H1 (cell line): ENCODE measurements around the gene TRIM46. TPM values are rescaled to one million over a fixed set of nuclear protein-coding genes. Genes with fewer than 3 reads are reported as not detected.
"Not testable (repeated sequence)": the region's sequence is repeated elsewhere in the genome, so short reads cannot be mapped to it uniquely, and the experiment has no call there.

Experiments
- CTCF ChIA-PET: fragments of 300-600 bp; sonication (Branson Sonifier 250); formaldehyde crosslinking; loops from one replicate; lab custom pipeline; 2021; ENCODE audit not compliant: partially characterized antibody; lab: Charles Lee
- POLR2A ChIA-PET: fragments of 300-600 bp; sonication (Branson Sonifier 250); formaldehyde crosslinking; loops from one replicate; lab custom pipeline; 2021; ENCODE audit warnings: inconsistent platforms; ENCODE audit not compliant: partially characterized antibody; lab: Charles Lee
- DNase-seq, 2 experiments: peaks; one replicate each; pipeline versions ENCODE4 v3.0.0 to v3.0.0-alpha.2; 2010 to 2022; ENCODE audit warnings: low spot score in 2 of 2, low read depth in 1 of 2, mixed read lengths in 1 of 2
- FAIRE-seq: peaks from 2 replicates; lab custom pipeline; 2011; peaks lifted over from hg19 to GRCh38; lab: Jason Lieb, UNC
- H2AFZ ChIP-seq: 2 replicates; pipeline ENCODE4 v1.8.1; 2012; ENCODE audit warnings: low read length, inconsistent platforms
- H2AK5ac ChIP-seq: 2 replicates; pipeline ENCODE4 v1.6.1; 2013; ENCODE audit warnings: low read depth, low read length
- H2BK120ac ChIP-seq: replicated peaks from 2 replicates; pipeline ENCODE3; 2013; ENCODE audit warnings: low read depth, low read length, inconsistent platforms
- H2BK12ac ChIP-seq: 2 replicates; pipeline ENCODE4 v1.6.1; 2013; ENCODE audit warnings: low read depth, low read length
- H2BK15ac ChIP-seq: 2 replicates; pipeline ENCODE4 v1.6.1; 2013; ENCODE audit warnings: low read length
- H2BK20ac ChIP-seq: 2 replicates; pipeline ENCODE4 v1.6.1; 2013; ENCODE audit warnings: low read length
- H2BK5ac ChIP-seq: 2 replicates; pipeline ENCODE4 v1.6.1; 2013; ENCODE audit warnings: low read depth, low read length
- H3K14ac ChIP-seq: 2 replicates; pipeline ENCODE4 v1.6.1; 2013; ENCODE audit warnings: inconsistent platforms; ENCODE audit not compliant: insufficient read length
- H3K18ac ChIP-seq: 2 replicates; pipeline ENCODE4 v1.6.1; 2013; ENCODE audit warnings: low read length; ENCODE audit errors: extremely low read depth
- H3K23ac ChIP-seq: 2 replicates; pipeline ENCODE4 v1.6.1; 2013; ENCODE audit warnings: inconsistent platforms; ENCODE audit not compliant: insufficient read length
- H3K23me2 ChIP-seq: 2 replicates; pipeline ENCODE4 v1.6.1; 2013; ENCODE audit warnings: low read depth, low read length
- H3K27ac ChIP-seq: 2 replicates; pipeline ENCODE4 v1.6.1; 2011; ENCODE audit warnings: low read depth, low read length, inconsistent platforms
- H3K27me3 ChIP-seq, 4 experiments: replicated peaks in 1 of 4; 1 replicate in 1 of 4; 2 replicates in 3 of 4; pipeline versions ENCODE4 v1.6.1 to v1.8.1; 2011 to 2013; ENCODE audit warnings: low read length in 3 of 4, mild to moderate bottlenecking in 3 of 4, inconsistent platforms in 2 of 4, mixed read lengths in 2 of 4, moderate library complexity in 1 of 4; ENCODE audit not compliant: control insufficient read depth in 3 of 4, insufficient read depth in 3 of 4; ENCODE audit errors: extremely low read depth in 1 of 4
- H3K36me3 ChIP-seq, 4 experiments: 2 replicates each; pipeline versions ENCODE4 v1.6.1 to v1.8.1; 2011 to 2013; ENCODE audit warnings: mild to moderate bottlenecking in 4 of 4, low read length in 3 of 4, moderate library complexity in 2 of 4, control low read depth in 1 of 4, inconsistent platforms in 1 of 4; ENCODE audit not compliant: insufficient read depth in 4 of 4, control insufficient read depth in 2 of 4
- H3K4ac ChIP-seq: replicated peaks from 2 replicates; pipeline ENCODE3; 2013; ENCODE audit warnings: low read length, low read depth, mixed read lengths, inconsistent platforms; ENCODE audit not compliant: insufficient read length
- H3K4me1 ChIP-seq, 4 experiments: replicated peaks in 1 of 4; 1 replicate in 1 of 4; 2 replicates in 3 of 4; pipeline versions ENCODE4 v1.6.1 to v1.8.1; 2011 to 2013; ENCODE audit warnings: low read length in 3 of 4, inconsistent platforms in 2 of 4, mixed read lengths in 1 of 4; ENCODE audit not compliant: insufficient read depth in 4 of 4, control insufficient read depth in 3 of 4
- H3K4me2 ChIP-seq, 2 experiments: 2 replicates each; pipeline versions ENCODE4 v1.6.1 to v1.8.1; 2011 to 2013; ENCODE audit warnings: low read depth in 2 of 2, low read length in 2 of 2, control low read depth in 1 of 2, inconsistent platforms in 1 of 2, mild to moderate bottlenecking in 1 of 2; ENCODE audit not compliant: insufficient read depth in 1 of 2
- H3K4me3 ChIP-seq, 4 experiments: fragments of 200-600, 300-600 bp in 1 of 4; sonication (generic), shearing (Covaris generic), sonication (Bioruptor Twin) in 1 of 4; 2 replicates each; pipeline versions ENCODE4 v1.5.1 to v1.8.1; 2011 to 2016; ENCODE audit warnings: low read length in 4 of 4, low read depth in 3 of 4, control low read depth in 2 of 4, inconsistent platforms in 2 of 4, mild to moderate bottlenecking in 2 of 4, mixed read lengths in 1 of 4, moderate library complexity in 1 of 4; ENCODE audit not compliant: insufficient read depth in 2 of 4; ENCODE audit errors: extremely low read depth in 1 of 4
- H3K56ac ChIP-seq: replicated peaks from 2 replicates; pipeline ENCODE3; 2013; ENCODE audit warnings: low read depth, mild to moderate bottlenecking, mixed read lengths, low read length, inconsistent platforms; ENCODE audit not compliant: insufficient read length
- H3K79me1 ChIP-seq: 2 replicates; pipeline ENCODE4 v1.6.1; 2013; ENCODE audit warnings: low read depth, low read length, control low read depth
- H3K79me2 ChIP-seq, 2 experiments: 2 replicates each; pipeline versions ENCODE4 v1.6.1 to v1.8.1; 2012 to 2013; ENCODE audit warnings: low read length in 2 of 2, mild to moderate bottlenecking in 2 of 2, inconsistent platforms in 1 of 2; ENCODE audit not compliant: insufficient read depth in 2 of 2, control insufficient read depth in 1 of 2
- H3K9ac ChIP-seq, 4 experiments: replicated peaks in 1 of 4; 1 replicate in 1 of 4; 2 replicates in 3 of 4; pipeline versions ENCODE4 v1.6.1 to v1.8.1; 2011 to 2013; ENCODE audit warnings: low read depth in 3 of 4, low read length in 3 of 4, control low read depth in 2 of 4, mild to moderate bottlenecking in 2 of 4, moderate library complexity in 2 of 4, inconsistent platforms in 1 of 4; ENCODE audit errors: extremely low read depth in 1 of 4
- H3K9me3 ChIP-seq, 2 experiments: 2 replicates each; pipeline versions ENCODE4 v1.6.1 to v1.8.1; 2012 to 2013; ENCODE audit warnings: mild to moderate bottlenecking in 2 of 2, moderate library complexity in 2 of 2, control low read depth in 1 of 2, inconsistent platforms in 1 of 2, low read depth in 1 of 2, low read length in 1 of 2, mixed read lengths in 1 of 2; ENCODE audit not compliant: insufficient read depth in 2 of 2
- H4K20me1 ChIP-seq, 2 experiments: replicated peaks in 1 of 2; 2 replicates each; pipeline versions ENCODE3 to v1.8.1; 2011 to 2013; ENCODE audit warnings: inconsistent platforms in 2 of 2, low read length in 2 of 2, mild to moderate bottlenecking in 1 of 2; ENCODE audit not compliant: insufficient read depth in 2 of 2, control insufficient read depth in 1 of 2
- H4K5ac ChIP-seq: 2 replicates; pipeline ENCODE4 v1.6.1; 2013; ENCODE audit warnings: low read length, low read depth, mixed read lengths, inconsistent platforms; ENCODE audit not compliant: insufficient read length
- H4K8ac ChIP-seq: 2 replicates; pipeline ENCODE4 v1.8.0; 2013; ENCODE audit warnings: mild to moderate bottlenecking, moderate library complexity, low read length, inconsistent platforms; ENCODE audit not compliant: insufficient read depth; ENCODE audit errors: extremely low read depth
- H4K91ac ChIP-seq: replicated peaks from 2 replicates; pipeline ENCODE3; 2013; ENCODE audit warnings: low read length, mixed read lengths, inconsistent platforms; ENCODE audit not compliant: insufficient read length
- WGBS, 2 experiments: shearing (Covaris generic) in 1 of 2; methylation state at CpG; one replicate each; pipeline versions ENCODE4 v1.1.6 to v1.1.7; 2013 to 2015; ENCODE audit warnings: low lambda C conversion rate in 2 of 2, mixed read lengths in 2 of 2, inconsistent platforms in 1 of 2, low coverage in 1 of 2, missing lambda C conversion rate in 1 of 2; ENCODE audit not compliant: insufficient replicate concordance in 2 of 2, insufficient coverage in 1 of 2, insufficient read length in 1 of 2; ENCODE audit errors: extremely low coverage in 1 of 2, missing lambda C conversion rate in 1 of 2; 5-methylcytosine and 5-hydroxymethylcytosine counted together
- polyA plus RNA-seq, 7 experiments: library from polyadenylated mRNA; depleted of rRNA in 3 of 7; stranded (reverse) in 5 of 7; unstranded in 2 of 7; fragments of >200 nt in 5 of 7; fragments of 200-250 nt in 2 of 7; gene quantifications; 1 replicate in 5 of 7; 2 replicates in 1 of 7; 4 replicates in 1 of 7; pipeline versions ENCODE4 v1.2.1 to v1.2.3, GENCODE V29; 2011 to 2013; ENCODE audit warnings: missing spikeins in 2 of 7, mixed read lengths in 2 of 7
- total RNA-seq: library from RNA; stranded (reverse); fragmentation: NEBNext Ultra II Directional; extraction: Animal tissue kit (Norgen Biotek cat#: 25700); gene quantifications from 2 replicates; pipeline ENCODE4 v1.2.1, GENCODE V29; 2021

TRIM46 gene
- total and polyA plus RNA-seq, 2 of the 8 experiments (the other 6 are each of a cell fraction or from before 2014, with no cell fraction given): 15.5 to 21.6 TPM

DNA sequence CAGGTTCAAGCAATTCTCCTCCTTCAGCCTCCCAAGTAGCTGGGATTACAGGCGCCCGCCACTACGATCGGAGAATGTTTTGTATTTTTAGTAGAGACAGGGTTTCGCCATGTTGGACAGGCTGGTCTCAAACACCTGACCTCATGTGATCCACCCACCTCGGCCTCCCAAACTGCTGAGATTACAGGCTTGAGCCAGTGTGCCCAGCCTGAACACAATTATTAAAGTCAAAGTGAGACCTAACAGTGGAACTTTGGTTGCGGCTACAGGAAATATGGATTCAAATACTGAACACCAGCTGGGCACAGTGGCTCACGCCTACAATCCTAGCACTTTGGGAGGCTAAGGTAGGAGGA is 51.7 kb downstream of the TRIM46 start:
- not testable (repeated sequence) for H2AFZ ChIP-seq, DNase-seq, H4K91ac ChIP-seq, H2BK5ac ChIP-seq, H2BK15ac ChIP-seq, H3K56ac ChIP-seq, H4K5ac ChIP-seq, H4K20me1 ChIP-seq, H2BK20ac ChIP-seq, FAIRE-seq, H2BK120ac ChIP-seq, H3K79me2 ChIP-seq, H3K79me1 ChIP-seq, H3K27ac ChIP-seq, H4K8ac ChIP-seq, H2BK12ac ChIP-seq, H3K9me3 ChIP-seq, H3K9ac ChIP-seq, H3K4ac ChIP-seq, H3K18ac ChIP-seq, H3K4me3 ChIP-seq, H3K27me3 ChIP-seq, H3K23me2 ChIP-seq, H3K23ac ChIP-seq, H3K14ac ChIP-seq, H3K36me3 ChIP-seq
- H2AK5ac ChIP-seq: peak overlapping the region; percentile 45; the same call in 1 of the 2 replicates
- CTCF ChIA-PET: interaction anchor here (0.6 to 7.2 kb wide), 6 partner anchors 18 to 51 kb away, joined by 3 to 62 read pairs (median 6); partner anchors contain the start of genes MTX1, THBS3 and TRIM46
- H3K4me2 ChIP-seq: peak overlapping the region; percentile 67 to 73; a peak in 2 of 4 replicates
- POLR2A ChIA-PET: interaction anchor here (1.0 to 11.9 kb wide), 4 partner anchors 14 to 34 kb away, joined by 3 to 235 read pairs (median 26); partner anchors contain the start of genes MTX1 and THBS3
- peaks cover 0 to 14% (median 4%) of the 10 kb centered on the region in 4 experiments; a peak in 5 of 7 replicates for H3K4me1 ChIP-seq
- 98% methylated on average over 8 of the region's 8 CpGs; no CpG with 5 or more reads in 1 of the 2 experiments for WGBS, 2 experiments
